Limb (tissue), 2 donors: ENCODE results near the gene SPINK7.
"Not testable (repeated sequence)": the region's sequence is repeated elsewhere in the genome, so short reads cannot be mapped to it uniquely, and the experiment has no call there.

Source experiments
- DNase-seq, 2 donors: peaks; one replicate each; pipeline ENCODE4 v3.0.0-alpha.2; 2016; ENCODE audit errors: extremely low spot score in 2 of 2

Gene SPINK7

DNA sequence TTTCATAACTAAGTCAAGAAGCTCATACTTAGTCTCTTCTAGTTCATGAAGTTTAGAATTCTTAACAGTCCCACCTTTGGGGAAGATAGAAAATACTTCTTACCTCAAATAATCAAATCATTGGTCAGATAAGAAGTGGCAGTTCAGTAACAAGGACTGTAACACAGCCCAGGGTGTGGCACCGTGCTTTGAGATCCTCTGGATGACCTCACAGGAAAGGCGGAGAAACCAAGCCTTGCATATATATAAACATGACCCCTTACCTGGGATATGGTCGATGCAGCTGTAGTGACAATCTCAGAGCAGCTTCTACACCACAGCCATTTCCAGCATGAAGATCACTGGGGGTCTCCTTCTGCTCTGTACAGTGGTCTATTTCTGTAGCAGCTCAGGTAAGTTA is at the start of gene SPINK7:
TSS of gene SPINK7 (plus strand) at position 271 of the 400 bp plus-strand sequence. CDS start at position 332, 61 bp downstream.
- no peak for DNase-seq

DNA sequence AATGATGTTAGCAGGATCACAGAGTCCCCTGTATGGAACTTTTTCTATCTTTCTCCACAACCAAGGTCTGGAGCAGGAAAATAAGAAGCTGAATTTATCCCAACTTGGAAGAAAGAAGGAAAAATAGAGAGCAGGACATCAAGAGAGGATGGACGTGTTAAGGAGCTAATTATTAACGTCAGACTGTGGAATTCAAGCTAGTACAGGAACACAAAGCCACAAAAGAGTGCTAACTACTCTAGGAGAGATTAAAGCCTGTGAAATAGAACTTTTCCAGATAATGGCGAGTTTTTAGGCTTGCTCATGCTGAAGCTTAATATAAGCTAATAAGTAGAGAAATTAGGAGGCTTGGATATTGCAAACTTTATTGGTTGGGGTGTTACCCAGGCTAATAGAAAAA is 44.3 kb upstream of the SPINK7 start:
- DNase-seq: no peak

DNA sequence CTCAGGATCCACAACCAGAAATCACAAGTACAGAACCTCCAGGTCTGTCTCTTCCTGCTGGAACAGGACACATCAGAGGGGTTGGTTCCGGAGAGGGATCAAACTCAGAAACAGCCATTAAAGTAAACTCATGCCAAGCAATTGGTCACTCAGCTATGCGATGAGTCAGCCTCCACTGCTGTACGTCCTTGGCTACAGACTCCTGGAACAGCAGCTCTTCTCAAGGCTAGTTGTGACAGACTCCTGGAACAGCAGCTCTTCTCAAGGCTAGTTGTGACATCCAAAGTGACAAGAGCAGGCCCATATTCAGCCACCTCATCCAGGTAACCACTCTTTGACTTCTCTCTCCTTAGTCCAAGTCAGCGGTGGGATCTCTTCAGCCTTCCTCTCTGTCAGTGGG is 43.7 kb upstream of the SPINK7 start, which contains the start of gene SPINK13:
TSS of gene SPINK13 (plus strand) at position 229 of the 400 bp plus-strand sequence. CDS start 1,279 bp downstream, outside the sequence.
- DNase-seq: no peak

DNA sequence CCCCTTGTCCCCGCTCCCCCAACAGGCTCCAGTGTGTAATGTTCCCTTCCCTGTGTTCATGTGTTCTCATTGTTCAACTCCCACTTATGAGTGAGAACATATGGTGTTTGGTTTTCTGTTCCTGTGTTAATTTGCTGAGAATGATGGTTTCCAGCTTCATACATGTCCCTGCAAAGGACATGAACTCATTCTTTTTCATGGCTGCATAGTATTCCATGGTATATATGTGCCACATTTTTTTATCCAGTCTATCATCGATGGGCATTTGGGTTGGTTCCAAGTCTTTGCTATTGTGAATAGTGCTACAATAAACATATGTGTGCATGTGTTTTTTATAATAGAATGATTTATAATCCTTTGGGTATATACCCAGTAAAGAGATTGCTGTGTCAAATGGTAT is 37.1 kb upstream of the SPINK7 start:
- DNase-seq: not testable (repeated sequence)

DNA sequence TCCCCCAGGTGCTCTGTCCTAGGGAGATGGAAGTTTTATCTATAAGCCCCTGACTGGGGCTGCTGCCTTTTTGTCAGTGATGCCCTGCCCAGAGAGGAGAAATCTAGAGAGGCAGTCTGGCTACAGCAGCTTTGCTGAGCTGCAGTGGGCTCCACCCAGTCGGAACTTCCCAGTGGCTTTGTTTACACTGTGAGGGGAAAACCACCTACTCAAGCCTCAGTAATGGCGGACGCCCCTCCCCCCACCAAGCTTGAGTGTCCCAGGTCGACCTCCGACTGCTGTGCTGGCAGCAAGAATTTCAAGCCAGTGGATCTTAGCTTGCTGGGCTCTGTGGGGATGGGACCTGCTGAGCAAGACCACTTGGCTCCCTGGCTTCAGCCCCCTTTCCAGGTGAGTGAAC is 31.3 kb upstream of the SPINK7 start:
- DNase-seq: not testable (repeated sequence)

DNA sequence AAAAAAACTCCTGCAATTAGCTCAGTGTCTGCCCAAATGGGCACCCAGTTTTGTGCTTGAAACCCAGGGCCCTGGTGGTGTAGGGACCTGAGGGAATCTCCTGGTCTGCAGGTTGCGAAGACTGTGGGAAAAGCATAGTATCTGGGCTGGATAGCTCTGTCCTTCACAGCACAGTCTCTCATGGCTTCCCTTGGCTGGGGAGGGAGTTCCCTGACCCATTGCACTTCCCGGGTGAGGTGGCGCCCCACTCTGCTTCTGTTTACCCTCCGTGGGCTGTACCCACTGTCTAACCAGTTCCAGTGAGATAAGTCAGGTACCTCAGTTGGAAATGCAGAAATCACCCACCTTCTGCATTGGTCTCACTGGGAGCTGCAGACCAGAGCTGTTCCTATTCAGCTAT is 30.9 kb upstream of the SPINK7 start:
- DNase-seq: not testable (repeated sequence)

DNA sequence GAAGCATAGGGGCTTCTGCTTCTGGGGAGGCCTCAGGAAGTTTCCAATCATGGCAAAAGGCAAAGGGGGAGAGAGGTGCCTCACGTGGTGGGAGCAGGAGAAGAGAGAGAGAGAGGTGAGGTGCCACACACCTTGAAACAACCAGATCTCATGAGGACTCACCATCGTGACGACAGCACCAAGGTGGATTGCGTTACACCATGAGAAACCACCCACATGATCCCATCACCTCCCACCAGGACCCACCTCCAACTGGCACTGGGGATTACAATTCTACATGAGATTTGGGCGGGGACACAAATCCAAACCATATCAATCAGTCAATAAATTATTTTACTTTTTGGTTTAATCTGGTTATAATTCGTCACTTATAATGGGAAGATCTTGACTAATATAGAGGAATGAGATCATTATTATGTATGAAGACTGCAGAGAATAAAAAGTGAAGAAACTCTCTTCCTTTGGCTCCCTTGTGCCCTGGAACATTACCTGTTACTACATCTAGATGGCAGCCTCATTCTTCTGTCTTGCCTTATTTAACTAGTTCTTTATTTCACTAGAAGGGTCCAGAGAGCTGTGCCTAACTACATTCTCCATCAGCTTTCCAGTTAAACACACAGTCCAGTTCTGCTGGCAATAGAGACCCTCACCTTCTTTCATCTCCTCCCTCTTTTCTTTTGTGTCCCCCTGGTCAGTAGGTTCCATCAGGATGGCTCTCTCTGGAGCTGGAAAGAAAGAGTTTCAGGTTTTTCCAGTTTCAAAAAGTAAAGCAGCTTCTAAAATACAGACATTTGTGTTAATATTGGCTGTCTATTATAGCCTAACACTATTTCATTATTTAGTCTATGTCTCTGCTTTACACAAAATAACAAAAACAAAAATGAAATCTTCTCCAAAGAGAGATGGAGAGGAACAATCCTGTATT is 21.7 kb upstream of the SPINK7 start:
- DNase-seq: peak in 1 of 2 donors; percentile 4

DNA sequence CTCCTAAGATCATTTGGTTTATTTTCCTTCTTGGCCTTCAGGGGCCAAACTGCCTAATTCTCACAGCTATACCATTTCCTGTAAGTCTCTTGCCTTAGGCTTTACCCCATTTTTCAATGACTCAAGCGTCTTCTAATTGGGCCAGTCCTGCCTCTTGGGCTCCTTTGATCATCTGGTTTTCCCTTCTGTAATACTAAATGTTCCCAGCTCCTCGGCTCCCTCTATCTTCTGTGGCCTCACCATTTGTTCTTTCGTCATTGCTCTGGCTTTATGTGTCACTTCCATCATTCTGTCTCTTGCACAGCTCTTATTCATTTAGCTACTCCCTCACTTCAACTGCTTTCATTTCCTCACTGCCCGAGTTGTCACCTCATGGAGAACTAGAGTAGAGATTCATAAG is 14.5 kb upstream of the SPINK7 start:
- DNase-seq: no peak

DNA sequence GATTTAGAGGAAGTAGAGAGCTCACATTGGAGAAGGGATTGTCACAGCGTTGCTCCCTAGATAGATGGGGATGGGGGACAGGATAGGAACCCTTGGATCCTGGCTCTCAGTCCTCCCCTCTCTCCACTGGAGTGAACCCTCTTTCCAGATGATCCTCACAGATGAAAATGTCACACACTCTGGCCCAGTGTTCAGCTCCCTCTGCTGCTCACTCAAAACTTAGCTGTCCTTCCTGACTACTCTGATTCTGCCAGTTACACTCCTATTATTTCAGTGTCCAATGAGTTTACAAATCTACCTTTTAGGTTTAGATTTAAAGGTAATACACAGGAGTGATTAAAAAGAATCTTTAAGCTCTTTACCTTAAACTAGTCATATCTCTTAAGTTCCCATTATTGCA is 5.8 kb upstream of the SPINK7 start:
- DNase-seq: no peak

DNA sequence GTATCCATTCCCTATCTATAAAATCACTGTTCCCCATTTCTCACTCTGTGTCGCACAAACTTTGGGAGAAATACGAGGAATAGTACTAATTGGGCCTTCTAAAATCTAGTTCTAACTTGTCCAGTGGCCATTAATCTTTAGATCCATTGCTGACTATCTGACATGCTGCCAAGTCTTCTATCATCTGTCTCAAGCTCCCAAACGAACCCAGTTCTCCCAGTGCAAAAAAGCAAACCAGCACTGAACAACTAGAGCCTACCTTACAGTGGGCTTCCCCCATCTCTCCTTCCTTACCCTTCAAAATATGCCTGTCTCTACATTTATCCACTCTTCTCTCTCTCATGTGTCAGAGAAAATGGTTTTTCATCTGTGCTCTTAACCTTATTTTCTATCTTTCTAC is 3.2 kb upstream of the SPINK7 start:
- DNase-seq: no peak

DNA sequence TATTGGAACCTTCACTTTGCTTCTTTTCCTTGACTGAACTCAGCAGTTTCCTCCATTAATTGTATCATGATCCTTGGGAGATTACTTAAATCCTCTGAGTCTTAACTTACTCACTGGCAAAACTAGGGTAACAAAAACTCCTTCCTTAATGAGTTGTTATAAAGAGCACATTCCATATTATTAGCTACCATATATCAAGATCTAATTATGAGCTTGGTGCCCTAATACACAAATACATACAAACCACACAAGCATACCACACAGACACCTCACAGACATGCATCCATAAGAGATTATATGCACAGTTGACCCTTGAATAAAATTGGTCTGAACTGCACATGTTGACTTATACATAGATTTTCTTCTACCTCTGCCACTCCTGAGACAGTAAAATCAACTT is 2.5 kb upstream of the SPINK7 start:
- DNase-seq: no peak

DNA sequence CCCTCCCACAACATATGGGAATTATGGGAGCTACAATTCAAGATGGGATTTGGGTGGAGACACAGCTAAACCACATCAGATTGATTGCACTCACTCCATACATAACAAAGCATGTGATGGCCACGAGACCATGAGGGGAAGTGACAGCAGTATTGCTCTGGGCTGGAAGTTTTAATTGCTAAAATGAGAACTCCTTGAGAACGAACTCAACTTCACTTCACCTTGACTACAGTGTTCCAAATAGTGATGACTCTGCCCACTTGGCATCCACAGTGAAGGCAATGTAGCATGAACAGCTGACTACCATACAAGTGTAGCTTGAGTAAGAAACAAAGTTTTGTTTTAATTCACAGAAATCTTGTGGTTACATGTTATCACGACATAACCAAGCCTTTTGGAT is 739 bp upstream of the SPINK7 start:
- DNase-seq: no peak

DNA sequence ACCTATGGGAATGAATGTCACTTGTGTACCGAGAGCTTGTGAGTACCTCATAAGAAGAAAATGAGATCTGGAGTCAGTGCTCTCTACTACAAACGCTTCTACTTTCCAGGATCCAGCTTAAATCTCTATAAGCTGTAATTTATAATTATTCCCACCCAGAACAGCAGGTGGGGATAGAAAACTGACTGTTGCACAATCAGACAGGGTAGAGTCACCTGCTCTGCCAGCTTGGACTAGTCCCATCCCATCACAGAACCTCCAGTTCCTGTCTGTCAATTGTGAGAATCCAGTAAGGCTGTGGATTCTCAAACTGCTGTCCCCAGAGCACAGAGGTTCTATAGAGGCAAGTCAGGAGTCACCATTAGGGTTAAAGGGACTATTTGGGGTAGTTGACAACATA is 2.0 kb downstream of the SPINK7 start:
- DNase-seq: no peak

DNA sequence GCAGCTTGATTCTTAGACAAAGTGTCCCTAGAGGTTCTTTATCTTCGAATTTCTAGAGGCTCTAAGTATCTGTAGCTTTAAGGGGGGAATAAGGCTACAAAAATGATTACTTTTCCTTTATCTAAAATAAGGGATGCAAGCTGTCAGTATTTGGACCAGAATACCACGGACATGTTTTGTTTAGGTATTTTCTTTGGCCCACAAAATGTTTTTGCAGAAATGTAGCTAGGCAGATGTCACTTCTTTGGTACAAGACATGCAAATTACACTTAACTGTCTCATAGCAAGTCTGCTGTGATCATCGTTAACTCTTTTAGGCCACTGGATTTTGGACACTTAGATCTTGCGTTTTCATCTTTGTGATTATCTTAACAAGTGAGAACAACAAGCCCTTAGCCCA is 2.5 kb downstream of the SPINK7 start:
- no peak for DNase-seq

DNA sequence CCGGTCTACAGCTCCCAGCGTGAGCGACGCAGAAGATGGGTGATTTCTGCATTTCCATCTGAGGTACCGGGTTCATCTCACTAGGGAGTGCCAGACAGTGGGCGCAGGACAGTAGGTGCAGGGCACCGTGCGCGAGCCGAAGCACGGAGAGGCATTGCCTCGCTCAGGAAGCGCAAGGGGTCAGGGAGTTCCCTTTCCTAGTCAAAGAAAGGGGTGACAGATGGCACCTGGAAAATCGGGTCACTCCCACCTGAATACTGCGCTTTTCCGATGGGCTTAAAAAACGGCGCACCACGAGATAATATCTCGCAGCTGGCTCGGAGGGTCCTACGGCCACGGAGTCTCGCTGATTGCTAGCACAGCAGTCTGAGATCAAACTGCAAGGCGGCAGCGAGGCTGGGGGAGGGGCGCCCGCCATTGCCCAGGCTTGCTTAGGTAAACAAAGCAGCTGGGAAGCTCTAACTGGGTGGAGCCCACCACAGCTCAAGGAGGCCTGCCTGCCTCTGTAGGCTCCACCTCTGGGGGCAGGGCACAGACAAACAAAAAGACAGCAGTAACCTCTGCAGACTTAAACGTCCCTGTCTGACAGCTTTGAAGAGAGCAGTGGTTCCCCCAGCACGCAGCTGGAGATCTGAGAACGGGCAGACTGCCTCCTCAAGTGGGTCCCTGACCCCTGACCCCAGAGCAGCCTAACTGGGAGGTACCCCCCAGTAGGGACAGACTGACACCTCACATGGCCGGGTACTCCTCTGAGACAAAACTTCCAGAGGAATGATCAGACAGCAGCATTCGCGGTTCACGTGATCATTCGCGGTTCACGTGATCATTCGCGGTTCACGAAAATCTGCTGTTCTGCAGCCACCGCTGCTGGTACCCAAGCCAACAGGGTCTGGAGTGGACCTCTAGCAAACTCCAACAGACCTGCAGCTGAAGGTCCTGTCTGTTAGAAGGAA is 8.1 kb downstream of the SPINK7 start:
- DNase-seq: not testable (repeated sequence)

DNA sequence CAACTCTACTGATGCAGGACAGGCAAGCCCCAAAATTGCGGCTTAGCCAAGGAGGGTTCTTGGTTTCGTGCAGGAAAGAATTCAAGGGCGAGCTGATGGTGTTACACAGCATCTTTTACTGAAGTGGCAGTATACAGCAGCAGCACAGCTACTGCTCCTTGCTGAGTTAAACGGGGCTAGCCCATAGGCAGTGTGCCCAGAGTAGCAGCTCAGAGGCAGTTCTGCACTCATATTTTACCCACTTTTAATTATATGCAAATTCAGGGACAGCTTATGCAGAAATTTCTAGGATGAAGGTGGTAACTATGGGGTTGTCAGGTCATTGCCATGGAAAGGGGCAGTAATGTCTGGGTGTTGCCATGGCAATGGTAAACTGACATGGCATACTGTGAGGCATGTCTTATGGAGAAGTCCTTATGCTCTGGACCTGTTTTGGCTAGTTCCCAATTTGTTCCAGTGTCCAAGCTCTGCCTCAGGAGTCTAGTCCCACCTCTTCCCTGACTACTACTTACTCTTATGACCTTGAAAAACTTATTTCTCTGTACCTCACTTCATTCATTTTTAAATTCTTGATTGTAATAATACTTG is 21.1 kb downstream of the SPINK7 start:
- no peak for DNase-seq

DNA sequence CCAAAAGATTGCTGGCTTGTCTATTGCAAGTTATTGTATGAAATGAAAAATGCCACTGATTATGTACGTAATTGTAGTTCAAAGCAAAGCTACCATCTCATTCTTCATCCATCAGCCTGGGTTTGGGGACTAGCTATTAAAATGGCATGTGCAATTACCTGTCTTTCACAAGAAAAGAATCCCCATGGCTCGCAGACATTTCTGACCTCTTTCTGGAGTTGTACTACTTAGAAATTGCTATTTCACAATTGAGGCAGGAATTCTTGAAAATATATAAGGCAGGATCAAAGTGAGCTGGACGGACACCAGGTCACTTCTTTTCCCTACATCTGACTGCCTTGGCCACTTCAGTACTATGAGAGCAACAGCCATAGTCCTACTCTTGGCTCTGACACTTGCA is 23.0 kb downstream of the SPINK7 start, which contains the start of gene SPINK9:
TSS of gene SPINK9 (plus strand) at position 301 of the 400 bp plus-strand sequence. CDS start at position 356, 55 bp downstream.
- no peak for DNase-seq

DNA sequence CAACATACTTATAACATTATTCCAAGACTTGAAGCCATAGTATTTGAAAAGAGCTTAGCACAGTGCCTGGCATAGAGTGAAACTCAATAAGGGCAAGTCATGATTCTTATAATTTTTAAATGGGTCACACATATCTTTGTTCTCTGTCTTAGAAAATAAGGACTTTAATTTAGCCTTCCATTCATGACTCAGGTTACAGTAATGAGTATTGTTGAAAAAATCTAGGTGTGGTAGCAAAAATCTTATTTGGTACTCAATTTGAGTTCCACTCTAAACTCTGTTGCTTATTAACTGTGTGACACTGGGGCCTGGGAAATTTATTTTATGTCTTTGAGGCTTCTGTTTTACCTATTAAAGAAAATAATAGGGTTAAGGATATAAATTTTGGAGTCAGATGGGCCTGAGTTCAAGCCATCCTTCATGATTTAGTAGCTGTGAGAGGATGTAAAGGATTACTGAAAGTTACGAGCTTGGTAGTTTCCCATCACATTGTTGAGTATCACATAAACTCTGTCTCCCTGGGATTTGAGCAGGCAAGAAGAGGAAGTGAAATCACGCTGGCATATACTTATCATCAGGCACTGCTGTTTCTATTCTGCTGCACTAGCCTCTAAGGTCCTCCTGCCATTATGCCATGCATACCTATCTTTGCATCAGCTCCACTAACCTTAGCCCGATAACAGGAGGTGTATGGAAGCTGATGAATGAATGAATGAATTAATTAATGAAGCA is 24.6 kb downstream of the SPINK7 start:
- no peak for DNase-seq

DNA sequence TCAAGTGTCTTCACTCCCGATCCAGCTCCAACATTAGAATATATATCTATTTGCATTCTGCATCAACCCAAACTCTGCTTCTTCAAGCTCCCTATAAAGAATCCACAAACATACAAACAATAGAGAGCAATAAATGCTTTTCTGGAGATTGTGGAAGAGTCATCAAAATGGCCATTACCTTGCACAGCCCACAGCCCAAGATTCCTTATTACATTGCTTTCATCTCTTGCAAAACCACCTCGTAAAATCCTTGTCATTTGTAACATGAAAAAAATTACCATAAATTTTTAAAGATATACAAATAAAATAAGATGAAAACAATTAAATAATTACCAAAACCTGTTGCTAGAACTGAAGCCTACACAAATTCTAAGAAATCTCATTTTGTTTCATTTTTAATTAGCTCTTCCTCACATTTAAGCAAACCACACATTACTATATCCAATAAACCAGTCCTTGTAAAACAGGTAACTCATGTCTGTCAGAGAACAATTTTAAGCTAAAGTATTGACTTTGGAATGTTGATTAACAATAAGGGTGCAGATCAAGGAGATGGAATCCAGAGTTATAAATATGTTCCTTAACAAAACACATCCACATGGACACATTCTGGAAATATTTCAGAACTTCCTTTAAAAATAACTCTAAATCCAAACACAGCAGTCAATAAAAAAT is 30.3 kb downstream of the SPINK7 start:
- DNase-seq: no peak

DNA sequence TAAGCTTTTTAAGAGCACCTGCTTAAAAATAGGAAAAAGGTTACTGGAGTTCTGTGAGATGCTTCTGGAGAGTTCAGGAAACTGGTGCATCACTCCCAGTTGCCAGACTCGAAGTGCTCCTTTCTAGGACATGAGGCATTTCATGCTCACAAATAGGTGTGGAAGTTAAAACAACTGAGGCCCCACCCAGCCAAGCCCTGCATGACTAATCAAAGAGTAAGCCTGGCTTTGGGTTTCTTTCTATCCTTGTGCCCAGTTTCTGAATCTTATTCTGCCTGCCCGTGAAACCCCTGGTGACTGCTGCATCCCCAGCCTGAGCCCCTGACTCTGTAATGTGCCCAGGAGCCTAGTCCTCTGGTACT is 30.8 kb downstream of the SPINK7 start:
- DNase-seq: peak in 1 of 2 donors; percentile 59
